Neural cell (in vitro differentiated cells): ENCODE results near the gene TMEM86A. TPM values are rescaled to one million over a fixed set of nuclear protein-coding genes. Genes with fewer than 3 reads are reported as not detected.
"Not testable (repeated sequence)": the region's sequence is repeated elsewhere in the genome, so short reads cannot be mapped to it uniquely, and the experiment has no call there.

Source experiments
- H2AFZ ChIP-seq: fragments of 200-600, 300-800 bp; sonication (generic), shearing (Covaris generic); 2 replicates; pipeline ENCODE4 v1.6.0; 2014; ENCODE audit warnings: low read depth, mild to moderate bottlenecking, antibody characterized with exemption, low read length, moderate library complexity
- H3F3A ChIP-seq: fragments of 200-600 bp; shearing (Covaris generic); 2 replicates; pipeline ENCODE4 v1.6.1; 2016; ENCODE audit warnings: mild to moderate bottlenecking, moderate library complexity, mixed read lengths, antibody characterized with exemption, low read length; ENCODE audit not compliant: insufficient read depth, poor library complexity, severe bottlenecking
- H3K27ac ChIP-seq: fragments of 200-600, 300-800 bp; sonication (generic), shearing (Covaris generic); 2 replicates; pipeline ENCODE4 v1.5.1; 2014; ENCODE audit warnings: mild to moderate bottlenecking, low read length, moderate library complexity
- H3K27me3 ChIP-seq: fragments of 300-800, 200-600 bp; sonication (generic), shearing (Covaris generic); 2 replicates; pipeline ENCODE4 v1.6.0; 2014; ENCODE audit warnings: mild to moderate bottlenecking, low read depth, low read length, moderate library complexity; ENCODE audit not compliant: insufficient read depth
- H3K36me3 ChIP-seq: fragments of 300-800, 200-600 bp; sonication (generic), shearing (Covaris generic); 2 replicates; pipeline ENCODE4 v1.5.1; 2014; ENCODE audit warnings: mild to moderate bottlenecking, antibody characterized with exemption, low read length, moderate library complexity; ENCODE audit not compliant: insufficient read depth
- H3K4me2 ChIP-seq: fragments of 300-800, 200-600 bp; sonication (generic), shearing (Covaris generic); 2 replicates; pipeline ENCODE4 v1.6.0; 2014; ENCODE audit warnings: mild to moderate bottlenecking, low read length
- H3K4me3 ChIP-seq: fragments of 300-800, 200-600 bp; sonication (generic), shearing (Covaris generic); 2 replicates; pipeline ENCODE4 v1.5.1; 2014; ENCODE audit warnings: mild to moderate bottlenecking, low read length, moderate library complexity
- H3K79me2 ChIP-seq: fragments of 200-600 bp; shearing (Covaris generic); replicated peaks from 2 replicates; pipeline ENCODE4 v1.6.0; 2014; ENCODE audit warnings: mild to moderate bottlenecking, low read length, moderate library complexity; ENCODE audit not compliant: insufficient read depth
- H3K9ac ChIP-seq: fragments of 300-800, 200-600 bp; sonication (generic), shearing (Covaris generic); 2 replicates; pipeline ENCODE4 v1.6.1; 2016; ENCODE audit warnings: mild to moderate bottlenecking, low read length, mixed read lengths
- H3K9me2 ChIP-seq: fragments of 200-600 bp; shearing (Covaris generic); 2 replicates; pipeline ENCODE4 v1.6.1; 2016; ENCODE audit warnings: mild to moderate bottlenecking, low read length, mixed read lengths; ENCODE audit not compliant: insufficient read depth
- H3K9me3 ChIP-seq: fragments of 200-600, 300-800 bp; sonication (generic), shearing (Covaris generic); 2 replicates; pipeline ENCODE4 v1.6.1; 2016; ENCODE audit warnings: mild to moderate bottlenecking, mixed run types, low read length, moderate library complexity, mixed read lengths
- H4K20me1 ChIP-seq: fragments of 200-600 bp; shearing (Covaris generic); 2 replicates; pipeline ENCODE4 v1.6.1; 2016; ENCODE audit warnings: mild to moderate bottlenecking, mixed run types; ENCODE audit not compliant: insufficient read depth
- EP300 ChIP-seq: fragments of 450-650 bp; conservative IDR thresholded peaks from 2 replicates; pipeline ENCODE4 v1.6.1; 2014; ENCODE audit warnings: antibody characterized with exemption, mild to moderate bottlenecking, moderate library complexity; ENCODE audit not compliant: poor library complexity, severe bottlenecking
- EZH2 ChIP-seq: fragments of 200-600, 300-800 bp; shearing (Covaris generic), sonication (generic); IDR thresholded peaks from 2 replicates; pipeline ENCODE4 v1.6.1; 2014; ENCODE audit warnings: antibody characterized with exemption, low read length, borderline replicate concordance, mild to moderate bottlenecking; ENCODE audit not compliant: insufficient read depth, poor library complexity, severe bottlenecking
- MXI1 ChIP-seq: fragments of 450-650 bp; conservative IDR thresholded peaks from 2 replicates; pipeline ENCODE4 v1.6.1; 2014; ENCODE audit warnings: antibody characterized with exemption, mild to moderate bottlenecking; ENCODE audit not compliant: poor library complexity, severe bottlenecking
- POLR2AphosphoS5 ChIP-seq: IDR thresholded peaks from 2 replicates; pipeline ENCODE4 v1.6.1; 2012
- RAD21 ChIP-seq: fragments of 450-650 bp; conservative IDR thresholded peaks from 2 replicates; pipeline ENCODE4 v1.6.1; 2014; ENCODE audit warnings: antibody characterized with exemption, mild to moderate bottlenecking, moderate library complexity
- SMC3 ChIP-seq: fragments of 450-650 bp; conservative IDR thresholded peaks from 2 replicates; pipeline ENCODE4 v1.6.1; 2014; ENCODE audit warnings: antibody characterized with exemption, mild to moderate bottlenecking, moderate library complexity; ENCODE audit not compliant: poor library complexity
- TAF1 ChIP-seq: IDR thresholded peaks from 2 replicates; pipeline ENCODE4 v1.6.1; 2012; ENCODE audit warnings: low read depth
- polyA plus RNA-seq: library from polyadenylated mRNA; depleted of rRNA; stranded (reverse); fragments of >200 nt; gene quantifications from 2 replicates; pipeline ENCODE4 v1.2.3, GENCODE V29; 2014
- TF ChIP-seq, protein P1 (sequence below): fragments of 450-650 bp; IDR thresholded peaks from 2 replicates; pipeline ENCODE4 v1.5.1; 2014; ENCODE audit warnings: antibody characterized with exemption, mild to moderate bottlenecking, moderate library complexity; ENCODE audit not compliant: poor library complexity, severe bottlenecking
- TF ChIP-seq, protein P2 (sequence below): IDR thresholded peaks from 2 replicates; pipeline ENCODE4 v1.6.1; 2012; ENCODE audit warnings: borderline replicate concordance

TMEM86A gene
- polyA plus RNA-seq, 1 donor from 2014 or later, result 3.3 TPM

DNA sequence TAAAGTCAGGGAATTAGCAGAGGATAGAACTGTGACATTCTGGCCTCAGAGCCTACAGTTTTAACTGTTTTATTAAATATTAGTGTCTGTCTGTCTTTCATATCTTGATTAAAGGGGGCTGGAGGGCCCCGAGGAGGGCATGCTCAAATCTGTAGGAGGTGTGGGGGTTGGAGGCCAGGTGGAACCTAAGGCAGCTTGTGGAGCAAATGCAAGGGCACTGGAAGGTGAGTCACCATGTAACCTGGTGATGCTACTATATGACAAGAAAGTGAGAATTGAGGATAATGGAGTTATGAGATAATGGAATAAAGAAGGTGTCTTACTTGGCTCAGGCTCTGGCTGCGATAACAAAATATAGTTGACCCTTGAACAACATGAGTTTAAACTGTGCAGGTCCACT lies 27.3 kb upstream of the TMEM86A start:
- H3K27ac ChIP-seq, result no peak overlapping the region
- no peaks in the 10 kb centered on the region for H3K36me3 ChIP-seq
- H2AFZ ChIP-seq, result no peak overlapping the region
- no peaks in the 10 kb centered on the region for H3K79me2 ChIP-seq
- no peak for TF ChIP-seq EZH2
- TF ChIP-seq RAD21, result no peak
- TF ChIP-seq SMC3, result no peak
- no peak for TF ChIP-seq EP300
- TF ChIP-seq TAF1, result no peak
- TF ChIP-seq, protein P1, sequence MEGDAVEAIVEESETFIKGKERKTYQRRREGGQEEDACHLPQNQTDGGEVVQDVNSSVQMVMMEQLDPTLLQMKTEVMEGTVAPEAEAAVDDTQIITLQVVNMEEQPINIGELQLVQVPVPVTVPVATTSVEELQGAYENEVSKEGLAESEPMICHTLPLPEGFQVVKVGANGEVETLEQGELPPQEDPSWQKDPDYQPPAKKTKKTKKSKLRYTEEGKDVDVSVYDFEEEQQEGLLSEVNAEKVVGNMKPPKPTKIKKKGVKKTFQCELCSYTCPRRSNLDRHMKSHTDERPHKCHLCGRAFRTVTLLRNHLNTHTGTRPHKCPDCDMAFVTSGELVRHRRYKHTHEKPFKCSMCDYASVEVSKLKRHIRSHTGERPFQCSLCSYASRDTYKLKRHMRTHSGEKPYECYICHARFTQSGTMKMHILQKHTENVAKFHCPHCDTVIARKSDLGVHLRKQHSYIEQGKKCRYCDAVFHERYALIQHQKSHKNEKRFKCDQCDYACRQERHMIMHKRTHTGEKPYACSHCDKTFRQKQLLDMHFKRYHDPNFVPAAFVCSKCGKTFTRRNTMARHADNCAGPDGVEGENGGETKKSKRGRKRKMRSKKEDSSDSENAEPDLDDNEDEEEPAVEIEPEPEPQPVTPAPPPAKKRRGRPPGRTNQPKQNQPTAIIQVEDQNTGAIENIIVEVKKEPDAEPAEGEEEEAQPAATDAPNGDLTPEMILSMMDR, result no peak
- no peak for TF ChIP-seq MXI1
- no peak for TF ChIP-seq POLR2AphosphoS5
- TF ChIP-seq, protein P2, sequence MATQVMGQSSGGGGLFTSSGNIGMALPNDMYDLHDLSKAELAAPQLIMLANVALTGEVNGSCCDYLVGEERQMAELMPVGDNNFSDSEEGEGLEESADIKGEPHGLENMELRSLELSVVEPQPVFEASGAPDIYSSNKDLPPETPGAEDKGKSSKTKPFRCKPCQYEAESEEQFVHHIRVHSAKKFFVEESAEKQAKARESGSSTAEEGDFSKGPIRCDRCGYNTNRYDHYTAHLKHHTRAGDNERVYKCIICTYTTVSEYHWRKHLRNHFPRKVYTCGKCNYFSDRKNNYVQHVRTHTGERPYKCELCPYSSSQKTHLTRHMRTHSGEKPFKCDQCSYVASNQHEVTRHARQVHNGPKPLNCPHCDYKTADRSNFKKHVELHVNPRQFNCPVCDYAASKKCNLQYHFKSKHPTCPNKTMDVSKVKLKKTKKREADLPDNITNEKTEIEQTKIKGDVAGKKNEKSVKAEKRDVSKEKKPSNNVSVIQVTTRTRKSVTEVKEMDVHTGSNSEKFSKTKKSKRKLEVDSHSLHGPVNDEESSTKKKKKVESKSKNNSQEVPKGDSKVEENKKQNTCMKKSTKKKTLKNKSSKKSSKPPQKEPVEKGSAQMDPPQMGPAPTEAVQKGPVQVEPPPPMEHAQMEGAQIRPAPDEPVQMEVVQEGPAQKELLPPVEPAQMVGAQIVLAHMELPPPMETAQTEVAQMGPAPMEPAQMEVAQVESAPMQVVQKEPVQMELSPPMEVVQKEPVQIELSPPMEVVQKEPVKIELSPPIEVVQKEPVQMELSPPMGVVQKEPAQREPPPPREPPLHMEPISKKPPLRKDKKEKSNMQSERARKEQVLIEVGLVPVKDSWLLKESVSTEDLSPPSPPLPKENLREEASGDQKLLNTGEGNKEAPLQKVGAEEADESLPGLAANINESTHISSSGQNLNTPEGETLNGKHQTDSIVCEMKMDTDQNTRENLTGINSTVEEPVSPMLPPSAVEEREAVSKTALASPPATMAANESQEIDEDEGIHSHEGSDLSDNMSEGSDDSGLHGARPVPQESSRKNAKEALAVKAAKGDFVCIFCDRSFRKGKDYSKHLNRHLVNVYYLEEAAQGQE, result no peak
- no peaks in the 10 kb centered on the region for H4K20me1 ChIP-seq
- no peaks in the 10 kb centered on the region for H3K9me2 ChIP-seq
- no peaks in the 10 kb centered on the region for H3K27me3 ChIP-seq
- no peaks in the 10 kb centered on the region for H3F3A ChIP-seq
- no peak overlapping the region for H3K4me2 ChIP-seq
- H3K9me3 ChIP-seq, result no peaks in the 10 kb centered on the region
- H3K4me3 ChIP-seq, result no peak overlapping the region
- H3K9ac ChIP-seq, result no peak overlapping the region

DNA sequence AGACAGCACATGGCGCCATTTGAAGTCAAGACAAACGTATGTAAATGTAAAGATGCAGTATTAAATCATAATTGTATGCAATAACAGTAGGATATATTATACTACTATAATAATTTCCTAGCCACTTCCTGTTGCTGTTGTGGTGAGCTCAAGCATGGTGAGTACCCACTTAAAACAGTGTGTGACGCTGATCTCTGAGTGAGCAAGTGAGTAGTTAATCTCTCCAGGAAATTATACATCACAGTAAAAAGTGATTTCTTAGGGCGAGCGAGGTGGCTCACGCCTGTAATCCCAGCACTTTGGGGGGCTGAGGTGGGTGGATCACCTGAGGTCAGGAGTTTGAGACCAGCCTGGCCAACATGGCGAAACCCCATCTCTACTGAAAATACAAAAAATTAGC lies 26.4 kb upstream of the TMEM86A start:
- H3K27me3 ChIP-seq, H3K36me3 ChIP-seq, H2AFZ ChIP-seq, H3K4me2 ChIP-seq, H3K27ac ChIP-seq, H4K20me1 ChIP-seq, H3K4me3 ChIP-seq, H3K9ac ChIP-seq, H3F3A ChIP-seq, H3K9me3 ChIP-seq, H3K79me2 ChIP-seq, H3K9me2 ChIP-seq: not testable (repeated sequence)

DNA sequence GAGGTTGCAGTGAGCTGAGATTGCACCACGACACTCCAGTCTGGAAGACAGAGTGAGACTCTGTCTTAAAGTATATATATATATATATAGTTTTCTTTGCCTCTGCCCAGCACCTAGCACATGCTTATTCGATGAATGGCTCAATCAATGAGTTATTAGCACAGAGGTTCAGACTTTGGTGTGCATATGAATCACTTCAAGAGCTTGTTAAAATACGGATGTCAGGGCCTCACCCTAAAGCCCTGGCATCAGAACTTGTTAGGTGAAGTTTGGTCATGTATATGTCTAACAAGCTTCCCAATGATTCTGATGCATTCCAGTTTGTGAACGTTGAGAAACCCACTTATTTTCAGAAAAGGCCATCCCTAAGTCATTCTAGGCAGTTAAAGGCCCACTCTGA lies 21.8 kb upstream of the TMEM86A start:
- Histone ChIP-seq H3K27me3 (no peaks in the 10 kb centered on the region), H3K27ac (no peak overlapping the region), H3F3A (no peaks in the 10 kb centered on the region), H3K4me3 (no peak overlapping the region), H3K9me2 (no peaks in the 10 kb centered on the region), H3K4me2 (no peak overlapping the region), H2AFZ (no peak overlapping the region), H4K20me1 (no peaks in the 10 kb centered on the region), H3K9me3 (no peaks in the 10 kb centered on the region), H3K79me2 (no peaks in the 10 kb centered on the region), H3K36me3 (no peaks in the 10 kb centered on the region), H3K9ac (no peak overlapping the region)
- TF ChIP-seq EZH2, result no peak
- no peak for TF ChIP-seq TAF1
- TF ChIP-seq RAD21, result no peak
- TF ChIP-seq EP300, result no peak
- TF ChIP-seq, protein P2, result no peak
- TF ChIP-seq, protein P1, result no peak
- no peak for TF ChIP-seq MXI1
